Mesothelial cell of epicardium (in vitro differentiated cells): ENCODE results near the gene EVA1A. TPM values are rescaled to one million over a fixed set of nuclear protein-coding genes. Genes with fewer than 3 reads are reported as not detected.
A peak's percentile ranks its signal among the peaks of the same experiment; 100 is the strongest.

Experiments used
- DNase-seq, 2 experiments: peaks; one replicate each; pipeline ENCODE4 v3.0.0; 2021; ENCODE audit warnings: low spot score in 2 of 2; ENCODE audit not compliant: unreplicated experiment in 2 of 2
- H3K27ac Mint-ChIP-seq: 2 replicates; pipeline ENCODE4 v1.8.0; 2021; ENCODE audit warnings: mixed read lengths
- H3K27me3 Mint-ChIP-seq: 2 replicates; pipeline ENCODE4 v1.8.0; 2021; ENCODE audit warnings: low read depth, mixed read lengths
- H3K36me3 Mint-ChIP-seq: 2 replicates; pipeline ENCODE4 v1.8.0; 2021; ENCODE audit warnings: mixed read lengths
- H3K4me1 Mint-ChIP-seq: 2 replicates; pipeline ENCODE4 v1.8.0; 2021; ENCODE audit warnings: mixed read lengths
- H3K4me3 Mint-ChIP-seq: 2 replicates; pipeline ENCODE4 v1.8.0; 2021; ENCODE audit warnings: mild to moderate bottlenecking, moderate library complexity, mixed read lengths
- H3K9me3 Mint-ChIP-seq: 2 replicates; pipeline ENCODE4 v1.8.0; 2021; ENCODE audit warnings: mixed read lengths
- total RNA-seq: library from RNA; stranded (reverse); gene quantifications from 3 replicates; pipeline ENCODE4 v1.2.1, GENCODE V29; 2021
- TF ChIP-seq, protein P1 (sequence below): fragments of 200-600 bp; sonication (generic); IDR thresholded peaks from one replicate; pipeline ENCODE4 v1.5.0; 2021; ENCODE audit warnings: antibody characterized with exemption; ENCODE audit not compliant: unreplicated experiment

EVA1A gene
- total RNA-seq, 1 donor from 2014 or later, result 11.5 TPM

DNA sequence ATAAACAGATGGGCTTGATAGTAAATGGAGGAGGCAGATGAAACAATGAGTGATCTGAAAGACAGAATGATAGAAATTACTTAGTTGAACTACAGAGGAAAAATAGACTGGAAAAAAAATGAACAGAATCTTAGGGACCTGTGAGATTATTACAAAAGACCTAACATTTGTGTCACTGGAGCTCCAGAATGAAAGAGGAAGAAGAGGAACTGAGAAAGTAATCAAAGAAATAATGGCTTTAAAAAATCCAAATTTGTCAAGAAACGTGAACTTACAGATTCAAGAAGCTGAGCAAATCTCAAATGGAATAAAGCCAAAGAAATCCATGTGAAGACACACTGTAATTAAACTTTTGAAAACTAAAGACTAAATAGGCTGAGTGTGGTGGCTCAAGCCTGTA, 28.3 kb downstream of the EVA1A start:
- Mint-ChIP-seq H3K27me3 (peaks cover 7% of the 10 kb centered on the region), H3K36me3 (peaks cover 1% of the 10 kb centered on the region), H3K4me3 (no peak overlapping the region), H3K9me3 (no peaks in the 10 kb centered on the region), H3K4me1 (peaks cover 17% of the 10 kb centered on the region), H3K27ac (no peak overlapping the region)
- TF ChIP-seq, protein P1, sequence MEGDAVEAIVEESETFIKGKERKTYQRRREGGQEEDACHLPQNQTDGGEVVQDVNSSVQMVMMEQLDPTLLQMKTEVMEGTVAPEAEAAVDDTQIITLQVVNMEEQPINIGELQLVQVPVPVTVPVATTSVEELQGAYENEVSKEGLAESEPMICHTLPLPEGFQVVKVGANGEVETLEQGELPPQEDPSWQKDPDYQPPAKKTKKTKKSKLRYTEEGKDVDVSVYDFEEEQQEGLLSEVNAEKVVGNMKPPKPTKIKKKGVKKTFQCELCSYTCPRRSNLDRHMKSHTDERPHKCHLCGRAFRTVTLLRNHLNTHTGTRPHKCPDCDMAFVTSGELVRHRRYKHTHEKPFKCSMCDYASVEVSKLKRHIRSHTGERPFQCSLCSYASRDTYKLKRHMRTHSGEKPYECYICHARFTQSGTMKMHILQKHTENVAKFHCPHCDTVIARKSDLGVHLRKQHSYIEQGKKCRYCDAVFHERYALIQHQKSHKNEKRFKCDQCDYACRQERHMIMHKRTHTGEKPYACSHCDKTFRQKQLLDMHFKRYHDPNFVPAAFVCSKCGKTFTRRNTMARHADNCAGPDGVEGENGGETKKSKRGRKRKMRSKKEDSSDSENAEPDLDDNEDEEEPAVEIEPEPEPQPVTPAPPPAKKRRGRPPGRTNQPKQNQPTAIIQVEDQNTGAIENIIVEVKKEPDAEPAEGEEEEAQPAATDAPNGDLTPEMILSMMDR, result no peak
- DNase-seq, result no peak

DNA sequence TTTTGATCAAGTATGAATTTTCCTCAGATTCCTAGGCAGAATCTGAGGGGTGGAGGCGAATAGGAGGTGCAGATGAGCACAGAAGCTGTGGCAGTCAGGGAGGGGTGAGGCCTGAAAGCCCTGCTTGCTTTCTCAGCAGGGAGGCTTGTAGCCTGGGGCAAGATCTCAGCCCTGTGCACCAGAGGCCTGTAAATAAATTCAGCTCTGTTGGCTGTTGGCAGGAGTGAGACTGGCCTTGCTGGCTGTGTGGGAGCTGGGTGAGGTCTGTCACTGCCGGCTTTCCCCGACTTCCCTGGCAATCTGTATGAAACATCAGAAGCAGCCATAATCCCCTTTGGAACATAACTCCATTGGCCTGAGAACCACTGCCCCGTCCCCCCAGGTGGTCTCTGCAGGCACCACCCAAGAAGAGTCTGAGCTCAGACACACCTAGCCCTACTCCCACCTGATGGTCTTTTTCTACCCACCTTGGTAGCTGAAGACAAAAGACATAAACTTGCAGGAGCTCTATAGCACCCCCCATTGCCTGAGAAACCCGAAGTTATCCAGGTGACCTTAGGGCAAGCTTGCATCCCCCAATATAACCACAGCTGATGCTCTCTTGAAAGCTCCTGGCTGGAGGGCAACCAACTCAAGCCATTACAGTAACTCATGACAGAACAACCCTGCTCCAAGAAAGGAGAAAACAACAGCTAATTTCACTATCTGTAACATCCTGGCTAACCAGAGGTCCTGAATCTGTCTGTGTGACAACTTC, 32.3 kb downstream of the EVA1A start:
- Mint-ChIP-seq H3K9me3 (no peaks in the 10 kb centered on the region), H3K27me3 (peaks cover 12% of the 10 kb centered on the region), H3K4me1 (peaks cover 19% of the 10 kb centered on the region), H3K4me3 (no peak overlapping the region), H3K36me3 (no peaks in the 10 kb centered on the region), H3K27ac (peak overlapping the region; percentile 22)
- DNase-seq, result no peak
- TF ChIP-seq, protein P1, result no peak

DNA sequence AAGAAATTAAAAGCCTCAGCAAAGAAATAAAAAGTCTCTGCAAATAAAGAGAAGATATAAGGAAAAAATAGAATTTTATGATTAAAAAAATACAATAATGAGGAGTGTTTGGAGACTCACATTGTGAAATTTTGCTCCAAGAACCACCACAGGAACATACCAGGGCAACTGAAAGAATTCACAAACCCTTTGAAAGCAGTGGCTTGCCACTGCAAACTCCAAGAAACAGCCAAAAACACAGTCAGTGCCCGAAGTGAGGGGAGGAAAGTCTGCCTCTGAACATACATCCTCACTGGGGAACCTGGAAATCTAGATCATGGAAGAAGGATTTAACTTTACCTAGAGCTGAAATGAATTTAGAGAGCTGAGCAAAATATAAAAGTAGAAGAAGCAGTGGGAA, 33.1 kb downstream of the EVA1A start:
- TF ChIP-seq, protein P1, result no peak
- no peak overlapping the region for H3K4me3 Mint-ChIP-seq
- peaks cover 12% of the 10 kb centered on the region for H3K27me3 Mint-ChIP-seq
- peak overlapping the region; percentile 22 for H3K27ac Mint-ChIP-seq
- no peak for DNase-seq
- peaks cover 2% of the 10 kb centered on the region for H3K36me3 Mint-ChIP-seq
- H3K9me3 Mint-ChIP-seq, result no peaks in the 10 kb centered on the region
- peaks cover 24% of the 10 kb centered on the region for H3K4me1 Mint-ChIP-seq

DNA sequence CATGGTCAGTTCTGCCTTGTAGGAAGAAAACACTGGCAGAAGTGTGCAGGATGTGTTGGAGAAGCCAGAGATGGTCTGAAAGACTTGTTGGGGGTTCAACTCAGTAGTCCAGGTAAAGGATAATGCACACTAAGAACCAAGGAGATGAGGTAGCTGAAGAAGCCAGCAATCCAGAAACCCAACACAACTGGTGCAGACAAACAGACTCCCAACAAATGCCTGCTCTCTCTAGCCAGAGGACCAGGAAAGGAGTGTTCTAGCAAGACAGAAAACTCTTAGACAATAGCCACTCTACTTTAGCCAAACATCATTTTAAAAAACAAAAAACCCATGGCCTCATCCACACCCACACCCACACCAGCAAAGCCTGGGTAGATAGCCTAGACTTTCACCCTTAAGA, 33.9 kb downstream of the EVA1A start:
- H3K4me1 Mint-ChIP-seq, result peaks cover 24% of the 10 kb centered on the region
- H3K9me3 Mint-ChIP-seq, result no peaks in the 10 kb centered on the region
- peaks cover 12% of the 10 kb centered on the region for H3K27me3 Mint-ChIP-seq
- TF ChIP-seq, protein P1, result no peak
- peaks cover 2% of the 10 kb centered on the region for H3K36me3 Mint-ChIP-seq
- no peak for DNase-seq
- H3K4me3 Mint-ChIP-seq, result no peak overlapping the region
- no peak overlapping the region for H3K27ac Mint-ChIP-seq

DNA sequence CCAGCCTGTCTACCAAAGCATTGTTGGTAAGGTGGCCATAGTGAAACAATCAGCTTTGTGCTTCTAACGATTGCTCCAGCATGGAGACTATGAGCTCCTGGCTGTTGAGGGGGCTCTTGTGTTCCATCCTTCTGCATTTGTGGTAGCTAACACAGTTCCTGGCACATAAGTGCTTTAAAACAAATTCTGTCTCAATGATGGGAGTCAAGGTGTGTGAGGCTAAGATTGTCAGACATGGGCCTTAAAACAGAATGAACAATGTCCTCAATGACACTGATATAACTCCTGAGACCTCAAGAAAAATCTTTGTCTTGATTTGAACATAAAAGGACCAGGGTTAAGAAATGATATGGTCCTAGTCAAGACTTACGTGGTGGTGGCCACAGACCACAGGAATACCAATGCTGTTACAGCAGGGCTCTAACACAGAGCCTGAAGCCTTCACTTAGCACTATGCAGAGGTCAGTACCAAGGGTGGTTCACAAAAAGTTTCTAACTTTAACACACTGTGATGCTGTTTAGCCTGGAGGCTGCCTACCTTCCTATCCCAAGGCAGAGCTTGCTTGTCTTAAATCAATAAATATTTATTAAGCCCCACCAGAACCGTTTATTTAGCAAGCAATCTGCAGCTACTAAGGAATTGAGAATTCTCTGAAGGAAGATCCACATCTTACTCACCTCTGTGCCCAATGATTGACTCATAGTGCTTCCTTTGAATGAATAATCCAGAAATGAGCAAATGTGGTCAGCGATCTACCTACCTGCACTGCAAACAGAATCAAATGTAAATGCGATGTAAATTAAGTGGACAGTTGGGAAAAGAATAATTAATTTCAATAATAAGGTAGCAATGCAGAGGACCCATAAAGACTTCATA, 35.1 kb downstream of the EVA1A start:
- Mint-ChIP-seq H3K4me1 (peaks cover 24% of the 10 kb centered on the region), H3K4me3 (no peak overlapping the region), H3K27ac (no peak overlapping the region), H3K36me3 (peaks cover 6% of the 10 kb centered on the region), H3K27me3 (peaks cover 12% of the 10 kb centered on the region), H3K9me3 (no peaks in the 10 kb centered on the region)
- DNase-seq, result no peak
- TF ChIP-seq, protein P1, result no peak
